ENCODE results near the gene TSPAN9.

GRCh38 chr12:3097186-3097804, 20.1 kb downstream of the TSPAN9 start:
- TF ChIP-seq CTCF (optimal IDR thresholded peaks at IDR 0.05 in 1 of 3, IDR thresholded peaks at IDR 0.05 in 1 of 3, conservative IDR thresholded peaks at IDR 0.05 in 1 of 3; ENCODE audit: extremely low read depth in 1 of 3, insufficient read depth in 2 of 3, low read length in 3 of 3) (no peak), EZH2 (IDR thresholded peaks at IDR 0.05; ENCODE audit: low read length) (no peak)
